ENCODE data around the gene GTF2F2.
"Not testable (repeated sequence)": the region's sequence is repeated elsewhere in the genome, so short reads cannot be mapped to it uniquely, and the experiment has no call there.

Gene GTF2F2

GRCh38 chr13:45219123-45219891 is 99.0 kb downstream of the GTF2F2 start:
- peak in 1 of 2 experiments; percentile 33 for DNase-seq

DNA sequence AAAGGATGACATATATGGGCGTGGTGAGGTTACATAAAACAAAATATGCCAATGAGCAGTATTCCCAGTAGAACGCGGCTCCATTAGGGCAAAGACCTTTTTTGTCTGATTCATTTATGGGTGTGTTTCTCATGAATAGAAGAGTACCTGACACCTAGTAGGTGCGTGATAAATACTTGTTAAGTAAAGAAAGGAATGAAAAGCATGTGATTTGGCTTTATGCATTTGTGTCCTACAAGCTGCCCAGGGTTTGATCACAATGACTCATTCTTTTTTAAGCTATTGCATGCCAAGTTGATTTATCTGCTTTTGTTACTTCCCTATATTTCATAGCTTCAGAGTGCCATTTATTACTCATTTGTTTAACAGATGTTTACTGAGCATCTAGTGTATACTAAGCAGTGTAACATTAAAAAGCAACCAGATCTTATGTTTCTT is 99.6 kb downstream of the GTF2F2 start:
- DNase-seq = peak; percentile 65 to 67

- no peak for DNase-seq
Observed at GRCh38 chr13:45220403-45220802, 100.1 kb downstream of the GTF2F2 start.

DNA sequence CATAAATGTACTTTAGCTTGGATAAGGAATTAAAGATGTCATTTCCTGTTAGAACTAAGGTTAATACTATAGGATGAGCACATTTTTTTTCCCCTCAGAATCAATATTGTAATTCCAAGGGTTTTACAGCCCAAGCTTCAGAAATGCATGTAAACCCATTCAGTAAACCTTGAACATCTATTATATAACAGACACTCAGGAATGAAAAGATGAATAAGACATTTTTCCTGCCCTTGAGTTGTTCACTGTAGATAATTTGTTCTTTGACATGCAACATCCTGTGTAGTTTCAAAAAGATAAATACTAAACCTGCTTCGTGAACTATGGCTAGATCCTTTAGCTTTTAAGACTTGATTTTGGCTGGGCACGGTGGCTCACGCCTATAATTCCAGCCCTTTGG is 102.2 kb downstream of the GTF2F2 start:
- no peak for DNase-seq

DNA sequence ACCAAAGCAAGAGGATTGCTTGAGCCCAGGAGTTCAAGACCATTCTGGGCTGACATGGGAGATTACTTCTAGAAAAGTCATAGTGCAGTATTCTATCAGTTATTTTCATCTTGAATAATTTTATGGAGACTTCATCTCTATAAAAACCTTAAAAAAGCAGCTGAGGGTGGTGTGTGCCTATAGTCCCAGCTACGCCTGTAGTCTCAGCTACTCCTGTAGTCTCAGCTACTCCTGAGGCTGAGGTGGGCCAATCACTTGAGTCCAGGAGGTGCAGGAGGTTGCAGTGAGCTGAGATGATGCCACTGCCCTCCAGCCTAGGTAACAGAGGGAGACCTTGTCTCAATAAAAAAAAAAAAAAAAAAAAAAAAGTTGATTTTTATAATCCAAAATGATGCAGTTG is 102.6 kb downstream of the GTF2F2 start:
- DNase-seq = no peak

- DNase-seq = no peak
Observed at GRCh38 chr13:45224176-45224575, 103.9 kb downstream of the GTF2F2 start.

DNA sequence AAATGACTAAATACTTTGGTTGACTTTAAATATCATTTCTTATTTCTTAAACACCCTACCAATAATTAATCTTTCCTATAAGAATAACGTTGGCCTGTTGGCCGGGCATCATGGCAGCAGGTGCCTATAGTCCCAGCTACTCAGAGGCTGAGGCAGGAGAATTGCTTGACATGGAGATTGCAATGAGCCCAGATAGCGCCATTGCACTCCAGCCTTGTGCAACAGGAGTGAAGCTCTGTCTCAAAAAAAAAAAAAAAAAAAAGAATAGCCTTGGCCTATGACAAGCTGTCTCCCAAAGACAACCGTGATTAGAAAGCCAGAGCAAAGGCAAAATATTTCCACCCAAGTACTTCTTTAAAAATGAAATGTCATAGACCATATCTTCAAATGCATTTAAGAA is 105.1 kb downstream of the GTF2F2 start:
- DNase-seq = no peak

GRCh38 chr13:45226024-45226423 is 105.7 kb downstream of the GTF2F2 start:
- DNase-seq = no peak

- DNase-seq = no peak
Observed at GRCh38 chr13:45228002-45228401, 107.7 kb downstream of the GTF2F2 start.

DNA sequence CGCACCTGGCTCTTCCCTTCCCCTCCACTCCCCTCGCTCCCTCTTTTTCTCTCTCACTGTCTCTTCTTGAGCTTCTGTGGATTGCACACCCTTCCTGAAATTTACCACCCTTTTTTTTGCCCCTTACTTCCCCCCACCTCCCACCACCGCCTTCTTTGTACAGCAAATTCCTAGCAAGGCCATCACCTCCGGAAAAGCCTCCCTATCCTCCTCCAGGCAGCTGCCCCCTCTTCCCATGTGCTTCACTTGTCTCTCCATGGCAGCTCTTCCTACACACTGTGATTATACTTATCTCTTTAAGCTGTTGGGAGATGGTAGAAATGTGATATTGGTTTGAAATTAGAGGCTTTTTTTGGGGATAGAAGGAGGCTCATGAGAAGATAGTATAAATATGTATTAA is 108.9 kb downstream of the GTF2F2 start:
- no peak for DNase-seq

GRCh38 chr13:45231305-45231704 is 111.0 kb downstream of the GTF2F2 start:
- no peak for DNase-seq

DNA sequence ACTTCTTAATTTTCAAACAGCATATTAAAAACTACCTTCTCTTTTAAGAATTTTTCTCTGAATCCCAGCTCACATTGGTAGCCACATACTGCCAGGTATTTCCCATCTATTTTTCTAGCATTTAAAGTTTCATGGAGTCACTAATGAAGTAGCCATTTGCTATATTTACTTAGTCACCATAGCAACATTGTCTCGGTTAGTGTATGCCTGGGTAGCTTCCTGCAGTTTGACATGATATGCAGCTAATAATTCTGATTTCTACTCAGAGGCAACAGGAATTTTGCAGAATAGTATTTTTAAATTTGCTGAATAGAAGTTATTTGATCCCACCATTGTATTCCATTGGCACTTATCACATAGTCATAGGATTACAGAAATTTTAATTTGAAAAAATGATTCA is 111.4 kb downstream of the GTF2F2 start:
- peak in 1 of 2 experiments; percentile 14 for DNase-seq

DNA sequence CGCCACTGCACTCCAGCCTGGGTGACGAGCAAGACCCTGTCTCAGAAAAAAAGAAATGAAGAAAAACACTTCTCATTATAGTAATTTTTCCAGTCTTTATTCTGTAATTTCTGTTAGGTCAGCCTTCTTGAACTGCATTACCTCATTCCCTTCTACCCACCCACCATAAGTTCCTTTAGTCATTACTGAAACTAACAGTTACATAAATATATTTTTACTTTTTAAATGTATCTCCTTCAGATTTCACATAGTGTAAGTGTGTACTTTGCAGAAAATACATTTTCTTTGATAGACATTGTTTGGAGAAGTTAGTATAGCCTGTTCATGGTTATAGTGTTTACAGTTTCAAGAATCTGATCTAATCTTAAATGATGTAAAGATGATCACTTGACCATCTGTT is 112.3 kb downstream of the GTF2F2 start:
- DNase-seq = no peak

DNA sequence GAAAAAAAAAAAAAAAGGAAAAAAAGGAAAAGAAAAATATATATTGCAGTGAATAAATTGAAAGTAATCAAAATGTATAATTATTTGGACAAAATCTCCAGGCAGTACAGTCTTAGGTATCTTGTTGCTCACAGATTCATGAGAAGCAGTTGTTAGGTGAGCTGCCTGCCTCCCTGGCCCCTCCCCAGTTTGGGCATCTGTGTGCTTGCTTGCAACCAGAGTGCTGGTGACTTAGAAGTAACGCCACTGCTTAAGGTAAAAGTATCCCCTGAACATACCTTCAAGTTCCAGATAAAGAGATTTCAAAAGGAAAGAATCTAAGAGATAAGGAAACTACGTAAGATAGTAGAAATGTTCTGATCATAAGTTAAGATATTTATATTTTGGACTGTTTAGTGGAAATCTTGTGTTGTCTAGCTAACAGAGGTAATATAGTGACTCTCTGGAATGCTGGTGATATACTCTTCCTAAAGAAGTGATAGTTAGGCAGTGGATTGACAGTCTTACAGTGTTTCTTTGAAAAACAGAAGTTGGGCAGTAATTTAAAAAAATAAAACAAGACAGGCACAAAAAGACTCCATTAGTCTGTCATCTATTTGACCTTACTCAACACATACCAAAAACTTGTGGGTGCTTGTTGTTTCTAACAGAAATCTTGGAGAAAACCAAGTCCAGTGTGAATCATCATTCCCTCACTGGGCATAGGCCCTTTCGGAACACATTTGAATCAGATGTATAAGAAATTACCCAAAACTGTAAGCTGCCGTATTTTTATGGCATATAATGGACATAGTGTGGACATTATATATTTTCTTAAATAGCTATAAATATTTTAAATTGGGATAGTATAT is 118.9 kb downstream of the GTF2F2 start:
- DNase-seq = no peak

DNA sequence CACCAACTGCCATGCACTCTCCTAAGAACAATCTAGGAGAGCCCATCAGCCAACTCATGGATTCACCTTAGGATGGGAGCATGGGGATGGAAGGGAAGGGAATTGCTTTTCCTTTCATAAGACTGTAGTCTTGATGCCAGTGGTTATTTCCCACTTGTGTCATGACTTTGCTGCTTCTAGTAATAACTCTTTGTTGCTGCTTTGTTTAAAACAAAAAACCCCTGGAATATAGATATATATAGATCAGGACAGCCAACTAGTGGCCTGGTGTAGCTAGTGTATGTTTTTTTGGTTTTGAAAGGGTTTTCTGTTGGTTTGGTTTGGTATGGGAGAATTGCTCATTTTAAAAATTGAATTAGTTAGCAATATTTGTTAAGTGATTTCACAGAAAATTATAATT is 119.8 kb downstream of the GTF2F2 start:
- no peak for DNase-seq

- DNase-seq = no peak
Observed at GRCh38 chr13:45242070-45242469, 121.8 kb downstream of the GTF2F2 start.

GRCh38 chr13:45242524-45242923 is 122.2 kb downstream of the GTF2F2 start:
- no peak for DNase-seq

DNA sequence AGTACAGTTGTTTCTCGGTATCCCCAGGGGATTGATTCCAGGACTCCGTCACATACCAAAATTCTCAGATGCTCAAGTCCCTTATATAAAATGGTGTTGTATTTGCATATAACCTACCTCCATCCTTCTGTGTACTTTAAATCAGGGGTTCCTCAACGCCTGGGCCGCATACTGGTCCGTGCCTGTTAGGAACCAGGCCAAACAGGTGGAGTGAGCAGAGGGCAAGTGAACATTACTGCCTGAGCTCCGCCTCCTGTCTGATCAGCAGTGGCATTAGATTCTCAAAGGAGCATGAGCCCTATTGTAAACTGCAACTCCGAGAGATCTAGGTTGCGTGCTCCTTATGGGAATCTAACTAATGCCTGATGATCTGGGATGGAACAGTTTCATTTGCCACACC is 122.8 kb downstream of the GTF2F2 start:
- no peak for DNase-seq

- not testable (repeated sequence) for DNase-seq
Observed at GRCh38 chr13:45244736-45245135, 124.4 kb downstream of the GTF2F2 start.

GRCh38 chr13:45249662-45250061 is 129.4 kb downstream of the GTF2F2 start:
- DNase-seq = no peak

DNA sequence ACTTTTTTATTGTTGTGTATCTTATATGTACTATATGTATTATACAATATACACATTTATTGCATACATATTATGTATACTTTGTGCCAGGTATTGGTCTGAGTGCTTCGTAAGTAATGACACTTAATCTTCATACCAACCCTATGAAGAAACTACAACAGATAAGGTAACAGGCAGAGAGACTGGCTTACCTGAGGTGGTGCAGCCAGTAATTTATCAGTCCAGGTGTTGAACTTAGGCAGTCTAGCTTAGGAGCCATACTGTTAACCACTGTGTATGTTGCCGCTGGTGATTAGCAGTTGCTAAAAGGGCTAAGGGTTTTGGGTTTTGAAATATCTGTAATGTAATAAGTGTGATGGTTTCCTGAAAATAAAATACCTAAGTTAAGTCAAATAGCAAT is 134.1 kb downstream of the GTF2F2 start:
- DNase-seq = no peak

- no peak for DNase-seq
Observed at GRCh38 chr13:45255247-45255987, 135.1 kb downstream of the GTF2F2 start.

- no peak for DNase-seq
Observed at GRCh38 chr13:45256254-45256653, 135.9 kb downstream of the GTF2F2 start.

Measured in NCI-H1930 (cell line).